OCI-LY7 (cell line): Measurements from ENCODE around the gene SHC1. TPM values are rescaled to one million over a fixed set of nuclear protein-coding genes. Genes with fewer than 3 reads are reported as not detected.
"Not testable (repeated sequence)": the region's sequence is repeated elsewhere in the genome, so short reads cannot be mapped to it uniquely, and the experiment has no call there.

ENCODE experiments used
- BruUV-seq: library from RNA; stranded (reverse); fragments of 400-500 nt; replicated peaks from 2 replicates; lab custom pipeline; 2021; lab: Mats Ljungman, UMichigan
- CTCF ChIA-PET: fragments of 300-600 bp; sonication (Branson Sonifier 250); formaldehyde crosslinking; loops from one replicate; lab custom pipeline; 2022; ENCODE audit warnings: antibody characterized with exemption; ENCODE audit not compliant: unreplicated experiment; lab: Charles Lee
- POLR2A ChIA-PET: fragments of 300-600 bp; sonication (Branson Sonifier 250); formaldehyde crosslinking; loops from one replicate; lab custom pipeline; 2022; ENCODE audit warnings: antibody characterized with exemption; lab: Charles Lee
- DNase-seq: peaks from one replicate; pipeline ENCODE4 v3.0.0-alpha.2; 2015; ENCODE audit warnings: low spot score
- H2AFZ ChIP-seq: fragments of 200-600 bp; sonication (generic), shearing (Covaris generic); 2 replicates; pipeline ENCODE4 v1.6.1; 2014; ENCODE audit warnings: mild to moderate bottlenecking, antibody characterized with exemption, low read length, moderate library complexity
- H3K27ac ChIP-seq: fragments of 200-600 bp; sonication (generic); 2 replicates; pipeline ENCODE4 v1.5.1; 2014; ENCODE audit warnings: mixed run types, low read depth, mild to moderate bottlenecking, moderate library complexity, low read length, inconsistent platforms; ENCODE audit not compliant: poor library complexity, severe bottlenecking
- H3K36me3 ChIP-seq: fragments of 200-600 bp; sonication (generic); 2 replicates; pipeline ENCODE4 v1.6.1; 2014; ENCODE audit warnings: mild to moderate bottlenecking, antibody characterized with exemption, low read length, moderate library complexity, mixed read lengths; ENCODE audit not compliant: insufficient read depth
- H3K4me1 ChIP-seq: fragments of 200-600 bp; sonication (generic); 2 replicates; pipeline ENCODE4 v1.5.1; 2014; ENCODE audit warnings: mild to moderate bottlenecking, low read length; ENCODE audit not compliant: insufficient read depth, poor library complexity, severe bottlenecking
- H3K4me2 ChIP-seq: fragments of 200-600 bp; sonication (generic); 2 replicates; pipeline ENCODE4 v1.6.1; 2014; ENCODE audit warnings: mild to moderate bottlenecking, low read length
- H3K4me3 ChIP-seq: fragments of 200-600 bp; sonication (generic); 2 replicates; pipeline ENCODE4 v1.5.1; 2014; ENCODE audit warnings: mild to moderate bottlenecking, low read depth, low read length; ENCODE audit not compliant: poor library complexity, severe bottlenecking
- H3K79me2 ChIP-seq: fragments of 200-600 bp; sonication (generic); 2 replicates; pipeline ENCODE4 v1.6.1; 2016; ENCODE audit warnings: low read depth, mild to moderate bottlenecking, low read length, moderate library complexity, mixed read lengths; ENCODE audit not compliant: insufficient read depth
- H3K9me2 ChIP-seq: fragments of 200-600 bp; sonication (generic); 2 replicates; pipeline ENCODE4 v1.6.1; 2016; ENCODE audit warnings: mild to moderate bottlenecking, low read length, mixed read lengths; ENCODE audit not compliant: insufficient read depth
- H3K9me3 ChIP-seq: fragments of 200-600 bp; sonication (generic); 2 replicates; pipeline ENCODE4 v1.6.1; 2014; ENCODE audit warnings: mild to moderate bottlenecking, mixed run types, low read length, mixed read lengths
- H4K20me1 ChIP-seq: fragments of 200-600 bp; sonication (generic); 2 replicates; pipeline ENCODE4 v1.6.1; 2014; ENCODE audit warnings: mild to moderate bottlenecking, antibody characterized with exemption, low read length, moderate library complexity, mixed read lengths; ENCODE audit not compliant: insufficient read depth
- CTCF ChIP-seq: fragments of 200-600 bp; sonication (generic); conservative IDR thresholded peaks from 2 replicates; pipeline ENCODE4 v1.5.1; 2014; ENCODE audit warnings: mild to moderate bottlenecking, antibody characterized with exemption, low read length, moderate library complexity, mixed read lengths
- EZH2phosphoT487 ChIP-seq: fragments of 200-600 bp; sonication (generic); IDR thresholded peaks from 2 replicates; pipeline ENCODE4 v1.6.1; 2018; ENCODE audit warnings: low read depth, borderline replicate concordance, mild to moderate bottlenecking, mixed run types, antibody characterized with exemption, low read length, moderate library complexity, mixed read lengths
- intact Hi-C: fragments of 100-400 bp; cut with micrococcal nuclease; formaldehyde crosslinking; loops from one replicate; pipeline ENCODE4 v1.10.0; 2022; ENCODE audit not compliant: unreplicated experiment
- total RNA-seq, 2 experiments: library from RNA; depleted of rRNA in 1 of 2; stranded (reverse); fragments of >200 nt in 1 of 2; shearing (Covaris generic) in 1 of 2; gene quantifications; 2 replicates each; pipeline ENCODE4 v1.2.3, GENCODE V29; 2014 to 2022

The SHC1 gene
- total RNA-seq, 2 experiments from 2014 or later = 37.6 to 77.4 TPM

- H3K79me2 ChIP-seq, H3K4me3 ChIP-seq, BruUV-seq, H3K4me2 ChIP-seq, intact Hi-C loops, H3K36me3 ChIP-seq, H4K20me1 ChIP-seq, H3K27ac ChIP-seq, H2AFZ ChIP-seq, H3K9me2 ChIP-seq, H3K9me3 ChIP-seq, CTCF ChIA-PET: not testable (repeated sequence)
- peak; percentile 63 for TF ChIP-seq CTCF
- POLR2A ChIA-PET = interaction anchor here (0.5 to 1.7 kb wide), 8 partner anchors 11 to 1168 kb away, joined by 3 to 16 read pairs (median 4); partner anchors contain the start of gene FLAD1
- DNase-seq = peak; percentile 48
- H3K4me1 ChIP-seq = peaks cover 49% of the 10 kb centered on the region
Observed at GRCh38 chr1:154995301-154995983, 24.9 kb upstream of the SHC1 start.

GRCh38 chr1:154994591-154994990, 24.0 kb upstream of the SHC1 start:
- Histone ChIP-seq H3K4me1 (peaks cover 41% of the 10 kb centered on the region), H2AFZ (no peak overlapping the region), H3K79me2 (peaks cover 3% of the 10 kb centered on the region; the same call in 1 of the 2 replicates), H4K20me1 (no peaks in the 10 kb centered on the region), H3K36me3 (peaks cover 18% of the 10 kb centered on the region), H3K27ac (peak overlapping the region; percentile 20), H3K9me2 (no peaks in the 10 kb centered on the region), H3K9me3 (no peaks in the 10 kb centered on the region), H3K4me3 (no peak overlapping the region), H3K4me2 (peak overlapping the region; percentile 9; the same call in 1 of the 2 replicates)
- peak; percentile 42 for DNase-seq
- TF ChIP-seq EZH2phosphoT487 = no peak
- TF ChIP-seq CTCF = no peak
- ChIA-PET CTCF (interaction anchor here (0.5 kb wide), 1 partner anchor 65 kb away, joined by 6 read pairs; no protein-coding TSS in a partner anchor), POLR2A (interaction anchor here (0.6 to 1.7 kb wide), 5 partner anchors 11 to 881 kb away, joined by 3 to 16 read pairs (median 4); partner anchors contain the start of genes FLAD1 and PBXIP1)
- no TSS peak for BruUV-seq
- intact Hi-C loops = no loop called here

GRCh38 chr1:154994269-154994587, 23.7 kb upstream of the SHC1 start:
- no peak for TF ChIP-seq CTCF
- no peak for TF ChIP-seq EZH2phosphoT487
- Histone ChIP-seq H3K9me3 (no peaks in the 10 kb centered on the region), H3K9me2 (no peaks in the 10 kb centered on the region), H3K36me3 (peaks cover 22% of the 10 kb centered on the region), H3K79me2 (peaks cover 4% of the 10 kb centered on the region; the same call in 1 of the 2 replicates), H4K20me1 (no peaks in the 10 kb centered on the region), H3K27ac (peak overlapping the region; percentile 20), H2AFZ (no peak overlapping the region), H3K4me2 (no peak overlapping the region), H3K4me3 (no peak overlapping the region), H3K4me1 (peaks cover 38% of the 10 kb centered on the region)
- BruUV-seq = no TSS peak
- no peak for DNase-seq
- POLR2A ChIA-PET = interaction anchor here (1.0 to 1.7 kb wide), 4 partner anchors 10 to 38 kb away, joined by 3 to 16 read pairs (median 4); partner anchors contain the start of genes FLAD1 and PBXIP1
- CTCF ChIA-PET = interaction anchor here (0.5 kb wide), 1 partner anchor 65 kb away, joined by 6 read pairs; no protein-coding TSS in a partner anchor
- intact Hi-C loops = no loop called here
